ENCODE data around the gene SLC16A3.

DNA sequence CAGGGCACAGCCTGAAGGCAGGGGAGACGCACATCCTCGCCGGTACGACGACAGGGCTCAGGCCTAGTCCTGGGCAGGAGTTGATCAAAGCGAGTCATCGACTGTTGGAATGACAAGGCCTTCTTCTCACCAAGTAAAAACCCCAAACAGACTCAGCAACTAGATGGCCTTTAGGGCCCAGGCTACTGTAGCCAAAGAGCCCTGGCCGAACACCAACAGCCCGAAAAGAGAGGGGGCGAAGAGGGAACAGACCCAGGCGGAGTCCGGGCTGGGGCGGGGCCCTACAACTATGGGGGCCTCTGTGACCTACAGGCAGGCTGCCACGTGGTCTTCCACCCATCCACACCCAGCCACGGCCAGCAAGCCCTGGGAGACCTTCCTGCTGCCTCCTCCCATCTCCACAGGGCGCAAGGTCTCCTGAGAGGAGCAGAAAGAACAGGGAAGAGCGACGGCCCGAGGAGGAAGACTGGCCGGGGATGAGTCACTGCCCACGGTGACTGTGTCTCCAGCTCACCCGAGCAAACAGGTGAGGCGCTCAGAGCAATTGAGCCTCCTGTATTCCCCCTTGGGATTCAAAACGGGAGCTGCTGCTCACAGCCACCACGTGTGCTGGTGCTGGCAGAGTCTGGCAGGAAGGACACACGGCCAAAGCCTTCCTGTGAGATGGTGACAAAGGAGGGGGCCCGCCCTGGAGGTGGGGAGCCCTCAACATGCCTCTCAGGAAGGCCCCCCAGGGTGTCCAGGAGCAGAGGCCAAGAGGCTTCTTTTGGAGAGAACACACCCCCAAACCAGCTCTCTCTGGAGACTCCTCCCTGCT lies 17.7 kb downstream of the SLC16A3 start:
- TF ChIP-seq POLR2A (IDR thresholded peaks at IDR 0.05; ENCODE audit: low read depth, low read length) (no peak), RFX5 (IDR thresholded peaks at IDR 0.05; ENCODE audit: low read depth, low read length) (no peak), CTCF (conservative IDR thresholded peaks at IDR 0.05; ENCODE audit: low read depth, low read length) (no peak), BHLHE40 (IDR thresholded peaks at IDR 0.05; ENCODE audit: low read depth, low read length) (no peak), MAZ (IDR thresholded peaks at IDR 0.05; ENCODE audit: borderline replicate concordance, low read depth, low read length) (no peak), RAD21 (IDR thresholded peaks at IDR 0.05; ENCODE audit: low read length) (no peak), CEBPB (IDR thresholded peaks at IDR 0.05; ENCODE audit: low read depth, low read length) (no peak), SMC3 (IDR thresholded peaks at IDR 0.05; ENCODE audit: low read depth, low read length) (no peak), MXI1 (IDR thresholded peaks at IDR 0.05; ENCODE audit: borderline replicate concordance, low read depth, low read length) (no peak), FOS (IDR thresholded peaks at IDR 0.05; ENCODE audit: low read depth, low read length) (0 out of 2 replicates have a peak, but pooled peaks have one; percentile 37), RCOR1 (IDR thresholded peaks at IDR 0.05; ENCODE audit: insufficient replicate concordance, low read length) (no peak), MAFK (IDR thresholded peaks at IDR 0.05; ENCODE audit: low read depth, low read length) (no peak)
